Stimulated activated CD4-positive, alpha-beta T cell treated with anti-CD3 and anti-CD28 coated beads, Interleukin-4, amount 100 ng/mL, for 24 hours (primary cell): ENCODE measurements around the gene TREML2.
"Not testable (repeated sequence)": the region's sequence is repeated elsewhere in the genome, so short reads cannot be mapped to it uniquely, and the experiment has no call there.

Source experiments
- DNase-seq: peaks from one replicate; pipeline ENCODE4 v3.0.0-alpha.2; 2020

Gene TREML2

GRCh38 chr6:41200901-41201763 lies at the start of gene TREML2:
Gene TREML2 (minus strand): TSS chr6:41201149. CDS start chr6:41201008, 141 bp downstream.
- peak; percentile 25 for DNase-seq

- DNase-seq, result no peak
These were observed 47.1 kb upstream of the TREML2 start for GRCh38 chr6:41247882-41248705.

GRCh38 chr6:41247288-41247865 lies 46.4 kb upstream of the TREML2 start:
- DNase-seq, result no peak

- DNase-seq, result not testable (repeated sequence)
These were observed 45.6 kb upstream of the TREML2 start for GRCh38 chr6:41246529-41246928.

GRCh38 chr6:41239467-41240159 lies 38.7 kb upstream of the TREML2 start:
- DNase-seq, result no peak

GRCh38 chr6:41237128-41237527 lies 36.2 kb upstream of the TREML2 start:
- no peak for DNase-seq

GRCh38 chr6:41236276-41236675 lies 35.3 kb upstream of the TREML2 start:
- no peak for DNase-seq

GRCh38 chr6:41232667-41233066 lies 31.7 kb upstream of the TREML2 start:
- no peak for DNase-seq

GRCh38 chr6:41231246-41231645 lies 30.3 kb upstream of the TREML2 start:
- DNase-seq, result no peak

- DNase-seq, result no peak
These were observed 28.8 kb upstream of the TREML2 start for GRCh38 chr6:41229721-41230120.

GRCh38 chr6:41228616-41229015 lies 27.7 kb upstream of the TREML2 start:
- no peak for DNase-seq

- no peak for DNase-seq
These were observed 27.1 kb upstream of the TREML2 start, which contains the start of gene TREML4 for GRCh38 chr6:41228096-41228495. Gene TREML4 (plus strand): TSS chr6:41228349. CDS start chr6:41228428, 79 bp downstream.

- DNase-seq, result no peak
These were observed 25.8 kb upstream of the TREML2 start for GRCh38 chr6:41226752-41227151.

GRCh38 chr6:41224800-41225199 lies 23.9 kb upstream of the TREML2 start:
- no peak for DNase-seq

- DNase-seq, result no peak
These were observed 21.6 kb upstream of the TREML2 start for GRCh38 chr6:41222513-41222912.

GRCh38 chr6:41222045-41222444 lies 21.1 kb upstream of the TREML2 start:
- no peak for DNase-seq

- DNase-seq, result no peak
These were observed 15.7 kb upstream of the TREML2 start for GRCh38 chr6:41216616-41217015.

GRCh38 chr6:41215777-41216176 lies 14.8 kb upstream of the TREML2 start:
- no peak for DNase-seq

- DNase-seq, result no peak
These were observed 13.8 kb upstream of the TREML2 start for GRCh38 chr6:41214559-41215238.

- no peak for DNase-seq
These were observed 8.8 kb upstream of the TREML2 start for GRCh38 chr6:41209547-41210320.

GRCh38 chr6:41208439-41209106 lies 7.6 kb upstream of the TREML2 start:
- no peak for DNase-seq
